Astrocyte (in vitro differentiated cells and primary cell): Measurements from ENCODE around the gene WDR89. TPM values are rescaled to one million over a fixed set of nuclear protein-coding genes. Genes with fewer than 3 reads are reported as not detected.
"Not testable (repeated sequence)": the region's sequence is repeated elsewhere in the genome, so short reads cannot be mapped to it uniquely, and the experiment has no call there.

ENCODE experiments used
- DNase-seq: peaks from one replicate; pipeline ENCODE4 v3.0.0-alpha.2; 2010; ENCODE audit warnings: low read depth
- FAIRE-seq: peaks from 2 replicates; lab custom pipeline; 2011; peaks lifted over from hg19 to GRCh38; lab: Jason Lieb, UNC
- H2AFZ ChIP-seq: 2 replicates; pipeline ENCODE4 v1.6.0; 2012; ENCODE audit warnings: low read depth, low read length, inconsistent platforms
- H3K27ac ChIP-seq: 2 replicates; pipeline ENCODE4 v1.5.1; 2011; ENCODE audit warnings: low read depth, low read length, inconsistent platforms
- H3K27me3 ChIP-seq: 2 replicates; pipeline ENCODE4 v1.6.0; 2011; ENCODE audit warnings: low read length, inconsistent platforms; ENCODE audit not compliant: insufficient read depth
- H3K36me3 ChIP-seq: 2 replicates; pipeline ENCODE4 v1.5.1; 2011; ENCODE audit warnings: low read length, inconsistent platforms; ENCODE audit not compliant: insufficient read depth
- H3K4me1 ChIP-seq: 2 replicates; pipeline ENCODE4 v1.5.1; 2011; ENCODE audit warnings: low read length, inconsistent platforms; ENCODE audit not compliant: insufficient read depth
- H3K4me2 ChIP-seq: 2 replicates; pipeline ENCODE4 v1.6.0; 2012; ENCODE audit warnings: low read length, inconsistent platforms
- H3K4me3 ChIP-seq: 2 replicates; pipeline ENCODE4 v1.5.1; 2011; ENCODE audit warnings: low read depth, mild to moderate bottlenecking, low read length, inconsistent platforms; ENCODE audit not compliant: insufficient read depth
- H3K79me2 ChIP-seq: 2 replicates; pipeline ENCODE4 v1.6.0; 2012; ENCODE audit warnings: mild to moderate bottlenecking, low read length, inconsistent platforms; ENCODE audit not compliant: insufficient read depth
- H3K9ac ChIP-seq: 2 replicates; pipeline ENCODE4 v1.6.0; 2012; ENCODE audit warnings: mild to moderate bottlenecking, low read length, inconsistent platforms
- H3K9me3 ChIP-seq: 2 replicates; pipeline ENCODE4 v1.5.1; 2012; ENCODE audit warnings: low read depth, mild to moderate bottlenecking, low read length, inconsistent platforms; ENCODE audit not compliant: insufficient read depth
- H4K20me1 ChIP-seq: 2 replicates; pipeline ENCODE4 v1.6.0; 2012; ENCODE audit warnings: low read length, inconsistent platforms; ENCODE audit not compliant: insufficient read depth
- H3K27ac Mint-ChIP-seq: one replicate; pipeline ENCODE4 v1.8.0; 2021; ENCODE audit warnings: mild to moderate bottlenecking, mixed read lengths; ENCODE audit not compliant: unreplicated experiment
- H3K27me3 Mint-ChIP-seq: one replicate; pipeline ENCODE4 v1.8.0; 2021; ENCODE audit warnings: low read depth, mixed read lengths; ENCODE audit not compliant: unreplicated experiment
- H3K36me3 Mint-ChIP-seq: one replicate; pipeline ENCODE4 v1.8.0; 2021; ENCODE audit warnings: low read depth, mixed read lengths; ENCODE audit not compliant: unreplicated experiment
- H3K4me1 Mint-ChIP-seq: one replicate; pipeline ENCODE4 v1.8.0; 2021; ENCODE audit warnings: low read depth, mixed read lengths; ENCODE audit not compliant: unreplicated experiment
- H3K4me3 Mint-ChIP-seq: one replicate; pipeline ENCODE4 v1.8.0; 2021; ENCODE audit warnings: mild to moderate bottlenecking, moderate library complexity, mixed read lengths; ENCODE audit not compliant: unreplicated experiment
- H3K9me3 Mint-ChIP-seq: one replicate; pipeline ENCODE4 v1.8.0; 2021; ENCODE audit warnings: mild to moderate bottlenecking, mixed read lengths; ENCODE audit not compliant: unreplicated experiment
- EZH2 ChIP-seq: IDR thresholded peaks from 2 replicates; pipeline ENCODE4 v1.6.1; 2012; ENCODE audit warnings: mild to moderate bottlenecking, low read length, inconsistent platforms; ENCODE audit not compliant: insufficient read depth
- total RNA-seq: library from RNA; stranded (reverse); gene quantifications from 2 replicates; pipeline ENCODE4 v1.2.1, GENCODE V29; 2021
- TF ChIP-seq, protein P1 (sequence below): IDR thresholded peaks from 2 replicates; pipeline ENCODE4 v1.5.1; 2011; ENCODE audit warnings: low read depth, mild to moderate bottlenecking, inconsistent platforms, low read length, moderate library complexity; ENCODE audit not compliant: insufficient read depth

Gene WDR89
- total RNA-seq, 1 donor from 2014 or later = 15.0 TPM

DNA sequence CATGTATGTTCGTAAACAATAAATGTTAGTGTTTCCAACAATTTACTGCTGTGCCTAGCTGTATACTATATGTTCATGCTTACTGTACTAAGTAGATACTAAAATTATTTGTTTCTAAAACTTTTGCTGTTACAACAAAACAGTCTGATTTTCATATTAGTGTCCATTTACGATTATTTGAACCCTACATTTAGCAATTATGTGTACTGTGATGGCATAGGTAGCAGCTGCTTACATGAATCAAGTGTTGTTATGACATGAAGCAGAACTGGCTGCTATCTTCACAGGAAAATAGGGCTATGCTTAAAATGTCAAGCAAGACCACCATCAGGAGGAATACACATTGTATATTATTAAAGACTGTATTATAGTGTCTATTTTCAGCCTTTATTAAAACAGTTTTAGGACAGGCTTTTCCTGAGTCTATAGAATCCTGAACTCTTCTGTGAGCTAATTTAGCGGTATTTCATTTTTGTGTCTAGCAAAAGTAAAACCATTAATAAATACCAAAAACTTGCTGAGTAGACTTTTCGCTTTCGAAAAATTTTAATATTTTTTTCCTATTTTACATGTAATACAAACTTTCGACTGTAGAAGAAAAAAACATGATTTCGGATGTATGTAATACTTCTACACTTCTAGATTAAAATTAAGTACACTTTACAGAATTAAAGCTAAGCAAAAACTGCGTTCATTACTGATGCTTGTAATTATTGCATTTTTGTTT is 1.1 kb upstream of the WDR89 start:
- no peaks in the 10 kb centered on the region for H3K9me3 ChIP-seq
- TF ChIP-seq, protein P1, sequence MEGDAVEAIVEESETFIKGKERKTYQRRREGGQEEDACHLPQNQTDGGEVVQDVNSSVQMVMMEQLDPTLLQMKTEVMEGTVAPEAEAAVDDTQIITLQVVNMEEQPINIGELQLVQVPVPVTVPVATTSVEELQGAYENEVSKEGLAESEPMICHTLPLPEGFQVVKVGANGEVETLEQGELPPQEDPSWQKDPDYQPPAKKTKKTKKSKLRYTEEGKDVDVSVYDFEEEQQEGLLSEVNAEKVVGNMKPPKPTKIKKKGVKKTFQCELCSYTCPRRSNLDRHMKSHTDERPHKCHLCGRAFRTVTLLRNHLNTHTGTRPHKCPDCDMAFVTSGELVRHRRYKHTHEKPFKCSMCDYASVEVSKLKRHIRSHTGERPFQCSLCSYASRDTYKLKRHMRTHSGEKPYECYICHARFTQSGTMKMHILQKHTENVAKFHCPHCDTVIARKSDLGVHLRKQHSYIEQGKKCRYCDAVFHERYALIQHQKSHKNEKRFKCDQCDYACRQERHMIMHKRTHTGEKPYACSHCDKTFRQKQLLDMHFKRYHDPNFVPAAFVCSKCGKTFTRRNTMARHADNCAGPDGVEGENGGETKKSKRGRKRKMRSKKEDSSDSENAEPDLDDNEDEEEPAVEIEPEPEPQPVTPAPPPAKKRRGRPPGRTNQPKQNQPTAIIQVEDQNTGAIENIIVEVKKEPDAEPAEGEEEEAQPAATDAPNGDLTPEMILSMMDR = no peak
- no peak for TF ChIP-seq EZH2
- peak overlapping the region; percentile 95 for H3K27ac ChIP-seq
- DNase-seq (no peak), FAIRE-seq (no peak)
- H3K79me2 ChIP-seq = peaks cover 23% of the 10 kb centered on the region
- no peaks in the 10 kb centered on the region for H3K36me3 ChIP-seq
- Mint-ChIP-seq H3K36me3 (no peaks in the 10 kb centered on the region), H3K4me3 (peak overlapping the region; percentile 82), H3K4me1 (peaks cover 8% of the 10 kb centered on the region), H3K9me3 (no peaks in the 10 kb centered on the region), H3K27ac (no peak overlapping the region), H3K27me3 (no peaks in the 10 kb centered on the region)
- H2AFZ ChIP-seq = peak overlapping the region; percentile 83
- H3K27me3 ChIP-seq = no peaks in the 10 kb centered on the region
- peak overlapping the region; percentile 84 for H3K4me2 ChIP-seq
- H3K9ac ChIP-seq = peak overlapping the region; percentile 94
- H3K4me3 ChIP-seq = peak overlapping the region; percentile 85
- H3K4me1 ChIP-seq = peaks cover 4% of the 10 kb centered on the region
- H4K20me1 ChIP-seq = no peaks in the 10 kb centered on the region

DNA sequence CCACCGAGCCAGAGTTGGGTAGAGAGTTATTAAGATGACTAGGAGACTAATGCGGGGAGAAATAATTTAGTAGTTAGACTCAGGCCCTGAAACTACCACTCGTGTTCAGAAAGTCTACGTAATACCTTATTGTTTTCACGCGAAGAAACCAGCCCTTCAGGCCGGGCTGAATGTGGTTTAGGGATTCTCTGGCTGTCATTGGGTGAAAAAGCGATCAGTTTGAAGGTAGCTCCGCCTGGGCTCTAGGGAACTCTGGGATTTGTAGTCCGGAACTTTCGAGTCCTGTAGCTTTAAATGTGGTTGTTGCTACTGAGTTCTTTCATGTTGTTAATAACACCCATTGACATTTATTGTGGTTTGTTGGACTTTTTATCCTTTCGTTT is 549 bp upstream of the WDR89 start:
- Histone ChIP-seq H3K4me2 (peak overlapping the region; percentile 84), H3K27me3 (no peaks in the 10 kb centered on the region), H3K4me3 (peak overlapping the region; percentile 85), H3K36me3 (no peaks in the 10 kb centered on the region), H4K20me1 (no peaks in the 10 kb centered on the region), H2AFZ (peak overlapping the region; percentile 83), H3K4me1 (peaks cover 4% of the 10 kb centered on the region), H3K27ac (peak overlapping the region; percentile 95), H3K9me3 (no peaks in the 10 kb centered on the region), H3K9ac (peak overlapping the region; percentile 94), H3K79me2 (peaks cover 28% of the 10 kb centered on the region)
- H3K27me3 Mint-ChIP-seq = no peaks in the 10 kb centered on the region
- TF ChIP-seq, protein P1 = no peak
- FAIRE-seq (no peak), DNase-seq (peak; percentile 93)
- no peaks in the 10 kb centered on the region for H3K9me3 Mint-ChIP-seq
- peak overlapping the region; percentile 82 for H3K4me3 Mint-ChIP-seq
- H3K4me1 Mint-ChIP-seq = peaks cover 3% of the 10 kb centered on the region
- peak overlapping the region; percentile 84 for H3K27ac Mint-ChIP-seq
- no peaks in the 10 kb centered on the region for H3K36me3 Mint-ChIP-seq

DNA sequence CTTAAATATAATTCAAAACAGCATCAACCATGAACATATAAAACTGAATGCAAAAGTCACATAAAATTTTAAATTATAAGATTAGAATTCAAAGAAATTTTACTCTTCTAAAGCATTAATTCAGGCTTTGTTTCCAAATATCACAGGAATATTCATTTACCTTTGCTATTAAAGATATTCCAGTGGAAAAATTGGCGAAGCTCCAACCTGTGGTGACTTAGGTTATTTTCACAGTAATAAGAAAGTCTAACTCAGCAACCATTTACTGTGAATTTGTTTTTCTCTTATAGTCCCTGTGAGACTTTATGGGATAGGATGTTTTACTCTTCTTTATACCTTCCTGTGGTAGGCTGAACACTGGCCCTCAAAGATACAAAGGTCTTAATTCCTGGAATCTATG is 3.2 kb downstream of the WDR89 start:
- H3K36me3 Mint-ChIP-seq = peaks cover 15% of the 10 kb centered on the region
- H3K9me3 Mint-ChIP-seq = peaks cover 9% of the 10 kb centered on the region
- Histone ChIP-seq H3K9ac (no peak overlapping the region), H3K9me3 (no peaks in the 10 kb centered on the region), H3K27me3 (no peaks in the 10 kb centered on the region), H3K27ac (no peak overlapping the region), H4K20me1 (peaks cover 3% of the 10 kb centered on the region), H2AFZ (no peak overlapping the region), H3K4me2 (no peak overlapping the region), H3K79me2 (peaks cover 57% of the 10 kb centered on the region), H3K4me1 (peaks cover 4% of the 10 kb centered on the region), H3K36me3 (no peaks in the 10 kb centered on the region), H3K4me3 (no peak overlapping the region)
- no peak for DNase-seq
- H3K27ac Mint-ChIP-seq = no peak overlapping the region
- TF ChIP-seq, protein P1 = no peak
- TF ChIP-seq EZH2 = no peak
- H3K27me3 Mint-ChIP-seq = no peaks in the 10 kb centered on the region
- no peak overlapping the region for H3K4me3 Mint-ChIP-seq
- H3K4me1 Mint-ChIP-seq = peaks cover 6% of the 10 kb centered on the region
- FAIRE-seq = no peak

DNA sequence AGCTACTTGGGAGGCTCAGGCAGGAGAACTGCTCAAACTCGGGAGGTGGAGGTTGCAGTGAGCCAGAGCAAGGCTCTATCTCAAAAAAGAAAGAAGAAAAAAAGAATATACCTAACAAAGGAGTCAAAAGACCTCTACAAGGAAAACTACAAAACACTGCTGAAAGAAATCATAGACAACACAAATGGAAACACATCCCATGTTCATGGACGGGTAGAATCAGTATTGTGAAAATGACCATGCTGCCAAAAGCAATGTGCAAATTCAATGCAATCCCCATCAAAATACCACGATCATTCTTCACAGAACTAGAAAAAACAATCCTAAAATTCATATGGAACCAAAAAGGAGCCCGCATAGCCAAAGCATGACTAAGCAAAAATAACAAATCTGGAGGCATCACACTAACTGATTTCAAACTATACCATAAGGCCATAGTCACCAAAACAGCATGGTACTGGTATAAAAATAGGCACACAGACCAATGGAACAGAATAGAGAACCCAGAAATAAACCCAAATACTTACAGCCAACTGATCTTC is 5.5 kb downstream of the WDR89 start:
- peaks cover 78% of the 10 kb centered on the region for H3K79me2 ChIP-seq
- H3K4me3 Mint-ChIP-seq, H3K27ac Mint-ChIP-seq, H3K27ac ChIP-seq, H3K27me3 Mint-ChIP-seq, H3K36me3 ChIP-seq, H3K9me3 Mint-ChIP-seq, H3K4me2 ChIP-seq, H3K9ac ChIP-seq, H3K4me3 ChIP-seq, DNase-seq, H2AFZ ChIP-seq, H3K4me1 ChIP-seq, H3K4me1 Mint-ChIP-seq, FAIRE-seq, H3K27me3 ChIP-seq, H3K9me3 ChIP-seq: not testable (repeated sequence)
- H4K20me1 ChIP-seq = peaks cover 12% of the 10 kb centered on the region
- peaks cover 17% of the 10 kb centered on the region for H3K36me3 Mint-ChIP-seq
